ENCODE data around the gene PPP1R26. TPM values are rescaled to one million over a fixed set of nuclear protein-coding genes. Genes with fewer than 3 reads are reported as not detected.
"Not testable (repeated sequence)": the region's sequence is repeated elsewhere in the genome, so short reads cannot be mapped to it uniquely, and the experiment has no call there.

Gene PPP1R26
- polyA plus RNA-seq, 3 donors = 0.56 to 4.7 (median 0.60) TPM

DNA sequence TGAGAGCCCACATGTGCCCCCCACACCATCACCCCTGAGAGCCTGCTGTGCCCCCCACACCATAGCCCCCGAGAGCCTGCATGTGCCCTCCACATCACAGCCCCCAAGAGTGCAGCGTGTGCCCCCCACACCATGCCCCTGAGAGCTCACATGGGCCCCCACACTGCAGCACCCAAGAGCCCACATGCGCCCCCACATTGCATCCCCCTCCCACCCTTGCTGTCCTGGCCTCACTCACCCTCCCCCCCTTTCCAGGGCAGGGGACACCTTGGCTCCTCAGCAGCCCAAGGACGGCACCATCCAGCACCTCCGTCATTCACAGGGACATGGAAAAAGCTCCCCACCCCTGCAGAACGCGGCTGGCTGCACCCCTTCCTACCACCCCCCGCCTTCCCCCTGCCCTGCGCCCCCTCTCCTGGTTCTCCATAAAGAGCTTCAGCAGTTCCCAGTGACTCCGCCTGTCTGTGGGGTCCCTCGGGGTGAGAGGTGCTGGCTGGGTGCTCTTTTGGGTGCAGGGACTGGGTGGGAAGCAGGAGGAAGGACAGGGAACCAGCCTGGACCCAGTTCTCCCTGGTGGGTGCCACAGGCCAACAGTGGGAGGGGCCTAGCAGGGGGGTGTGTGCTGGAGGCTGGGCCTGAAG, 46.6 kb downstream of the PPP1R26 start:
- Mint-ChIP-seq H3K36me3 (no peaks in the 10 kb centered on the region), H3K9me3 (peaks cover 0 to 6% (median 2%) of the 10 kb centered on the region in 7 donors), H3K4me3 (no peak overlapping the region), H3K4me1 (no peaks in the 10 kb centered on the region), H3K27ac (no peak overlapping the region), H3K27me3 (ENCODE audit: low read depth in 3 of 3) (peaks cover 5 to 9% (median 6%) of the 10 kb centered on the region in 3 donors)
- Histone ChIP-seq H2AFZ (ENCODE audit: insufficient read depth, low read depth, low read length, poor library complexity, severe bottlenecking) (no peak overlapping the region), H3K36me3 (replicated peaks in 1 of 2; ENCODE audit: control insufficient read depth in 1 of 2, insufficient read depth in 2 of 2, low read length in 2 of 2) (no peaks in the 10 kb centered on the region), H3K27me3 (ENCODE audit: control insufficient read depth in 2 of 2, insufficient read depth in 2 of 2, low read length in 2 of 2) (no peaks in the 10 kb centered on the region), H3K4me2 (replicated peaks; ENCODE audit: extremely low read depth, low read length, poor library complexity, severe bottlenecking) (no peak overlapping the region), H3K9ac (ENCODE audit: insufficient read depth, low read length, poor library complexity, severe bottlenecking) (no peak overlapping the region), H4K20me1 (ENCODE audit: insufficient read depth, low read length) (no peaks in the 10 kb centered on the region), H3K79me2 (ENCODE audit: insufficient read depth, low read length) (no peaks in the 10 kb centered on the region), H3K27ac (ENCODE audit: low read depth in 1 of 2, low read length in 2 of 2) (no peak overlapping the region), H3K4me3 (replicated peaks in 1 of 3; ENCODE audit: low read depth in 2 of 3, low read length in 3 of 3) (no peak overlapping the region), H3K9me3 (replicated peaks in 1 of 2; ENCODE audit: control insufficient read depth in 1 of 2, insufficient read depth in 1 of 2, low read length in 2 of 2) (no peaks in the 10 kb centered on the region), H3K4me1 (ENCODE audit: control insufficient read depth in 1 of 2, insufficient read depth in 2 of 2, low read length in 2 of 2) (no peaks in the 10 kb centered on the region)
- TF ChIP-seq, protein P1, sequence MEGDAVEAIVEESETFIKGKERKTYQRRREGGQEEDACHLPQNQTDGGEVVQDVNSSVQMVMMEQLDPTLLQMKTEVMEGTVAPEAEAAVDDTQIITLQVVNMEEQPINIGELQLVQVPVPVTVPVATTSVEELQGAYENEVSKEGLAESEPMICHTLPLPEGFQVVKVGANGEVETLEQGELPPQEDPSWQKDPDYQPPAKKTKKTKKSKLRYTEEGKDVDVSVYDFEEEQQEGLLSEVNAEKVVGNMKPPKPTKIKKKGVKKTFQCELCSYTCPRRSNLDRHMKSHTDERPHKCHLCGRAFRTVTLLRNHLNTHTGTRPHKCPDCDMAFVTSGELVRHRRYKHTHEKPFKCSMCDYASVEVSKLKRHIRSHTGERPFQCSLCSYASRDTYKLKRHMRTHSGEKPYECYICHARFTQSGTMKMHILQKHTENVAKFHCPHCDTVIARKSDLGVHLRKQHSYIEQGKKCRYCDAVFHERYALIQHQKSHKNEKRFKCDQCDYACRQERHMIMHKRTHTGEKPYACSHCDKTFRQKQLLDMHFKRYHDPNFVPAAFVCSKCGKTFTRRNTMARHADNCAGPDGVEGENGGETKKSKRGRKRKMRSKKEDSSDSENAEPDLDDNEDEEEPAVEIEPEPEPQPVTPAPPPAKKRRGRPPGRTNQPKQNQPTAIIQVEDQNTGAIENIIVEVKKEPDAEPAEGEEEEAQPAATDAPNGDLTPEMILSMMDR (IDR thresholded peaks at IDR 0.05) = no peak
- 82% methylated on average over 3 of the region's 11 CpGs for WGBS (ENCODE audit: insufficient coverage)
- DNase-seq = no peak
- intact Hi-C loops (cut with micrococcal nuclease) = no loop called here

DNA sequence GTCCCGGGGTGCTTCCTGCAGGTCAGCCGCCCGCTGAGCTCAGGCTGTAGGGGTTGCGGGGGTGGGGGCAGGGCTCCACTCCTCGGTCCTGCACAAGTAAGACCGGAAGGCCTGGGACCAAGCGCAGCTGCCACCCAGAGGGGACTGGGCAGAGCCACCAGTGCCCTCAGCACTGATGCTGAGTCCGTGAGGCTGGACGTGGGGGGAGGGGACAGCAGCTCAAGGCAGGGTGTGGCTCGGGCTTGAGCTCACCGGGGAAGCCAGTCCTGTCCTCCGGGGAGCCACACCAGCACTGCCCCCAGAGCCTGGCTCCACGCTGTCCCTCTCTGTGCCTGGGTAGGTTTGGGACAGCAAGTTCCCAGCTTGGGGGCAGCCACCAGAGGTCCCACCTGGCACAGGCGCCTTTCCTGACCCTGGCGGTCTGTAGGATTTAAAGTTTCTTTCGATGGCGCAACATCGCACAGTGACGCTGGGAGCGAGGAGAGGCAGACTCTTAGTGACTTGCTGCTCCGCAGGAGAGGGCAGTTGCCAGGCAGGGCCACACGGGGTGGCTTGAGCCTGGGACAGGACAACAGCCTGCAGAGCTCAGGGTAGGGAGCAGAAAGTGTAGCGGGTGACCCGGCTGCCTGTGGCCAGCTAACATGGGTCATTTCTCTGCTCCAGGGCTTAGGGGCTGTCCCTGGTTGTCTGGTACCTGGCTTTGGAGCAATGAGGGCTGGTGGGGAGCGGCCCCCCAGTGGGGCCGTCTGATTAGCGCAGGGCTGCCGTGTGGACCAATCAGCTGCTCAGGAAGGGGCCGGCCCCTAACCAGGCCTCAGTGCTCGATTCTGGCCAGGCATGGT, 47.4 kb downstream of the PPP1R26 start:
- no peaks in the 10 kb centered on the region for H3K27me3 ChIP-seq (ENCODE audit: control insufficient read depth in 2 of 2, insufficient read depth in 2 of 2, low read length in 2 of 2)
- H3K36me3 Mint-ChIP-seq = no peaks in the 10 kb centered on the region

DNA sequence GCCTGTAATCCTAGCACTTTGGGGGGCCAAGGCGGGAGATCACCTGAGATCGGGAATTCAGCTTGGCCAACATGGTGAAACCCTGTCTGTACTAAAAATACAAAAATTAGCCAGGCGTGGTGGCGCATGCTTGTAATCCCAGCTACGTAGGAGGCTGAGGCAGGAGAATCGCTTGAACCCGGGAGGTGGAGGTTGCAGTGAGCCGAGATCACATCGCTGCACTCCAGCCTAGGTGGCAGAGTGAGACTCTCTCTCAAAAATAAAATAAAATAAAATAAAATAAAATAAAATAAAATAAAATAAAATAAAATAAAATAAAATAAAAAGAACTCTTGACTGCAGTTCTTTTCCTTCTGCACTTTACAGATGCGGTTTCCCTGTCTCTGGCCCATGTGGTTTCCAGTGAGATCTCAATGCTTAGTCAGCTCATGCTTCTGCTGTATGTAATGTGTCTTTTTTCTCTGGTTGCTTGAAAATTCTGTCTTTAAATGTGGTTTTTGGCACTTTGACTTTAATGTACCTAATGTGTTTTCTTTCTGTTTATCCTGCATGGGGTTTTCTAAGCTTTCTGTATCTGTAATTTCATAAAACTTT, 49.4 kb downstream of the PPP1R26 start:
- H3K4me1 ChIP-seq (ENCODE audit: control insufficient read depth in 1 of 2, insufficient read depth in 2 of 2, low read length in 2 of 2); H3K9me3 ChIP-seq (replicated peaks in 1 of 2; ENCODE audit: control insufficient read depth in 1 of 2, insufficient read depth in 1 of 2, low read length in 2 of 2); H3K4me2 ChIP-seq (replicated peaks; ENCODE audit: extremely low read depth, low read length, poor library complexity, severe bottlenecking); H3K36me3 ChIP-seq (replicated peaks in 1 of 2; ENCODE audit: control insufficient read depth in 1 of 2, insufficient read depth in 2 of 2, low read length in 2 of 2); H3K9me3 Mint-ChIP-seq; H2AFZ ChIP-seq (ENCODE audit: insufficient read depth, low read depth, low read length, poor library complexity, severe bottlenecking); H3K9ac ChIP-seq (ENCODE audit: insufficient read depth, low read length, poor library complexity, severe bottlenecking); H3K4me3 ChIP-seq (replicated peaks in 1 of 3; ENCODE audit: low read depth in 2 of 3, low read length in 3 of 3); H3K27me3 ChIP-seq (ENCODE audit: control insufficient read depth in 2 of 2, insufficient read depth in 2 of 2, low read length in 2 of 2); H3K4me3 Mint-ChIP-seq; H4K20me1 ChIP-seq (ENCODE audit: insufficient read depth, low read length); H3K36me3 Mint-ChIP-seq; H3K27ac ChIP-seq (ENCODE audit: low read depth in 1 of 2, low read length in 2 of 2); intact Hi-C loops (cut with micrococcal nuclease); H3K4me1 Mint-ChIP-seq; H3K79me2 ChIP-seq (ENCODE audit: insufficient read depth, low read length); H3K27ac Mint-ChIP-seq; DNase-seq: not testable (repeated sequence)
- 97% methylated on average over 5 of the region's 10 CpGs for WGBS (ENCODE audit: insufficient coverage)
- H3K27me3 Mint-ChIP-seq (ENCODE audit: low read depth in 3 of 3) = peaks cover 5 to 11% (median 9%) of the 10 kb centered on the region in 3 donors

More for the DNA sequence above, 47.4 kb downstream of the PPP1R26 start:
- H3K4me2 ChIP-seq (replicated peaks; ENCODE audit: extremely low read depth, low read length, poor library complexity, severe bottlenecking) = no peak overlapping the region
- H3K36me3 ChIP-seq (replicated peaks in 1 of 2; ENCODE audit: control insufficient read depth in 1 of 2, insufficient read depth in 2 of 2, low read length in 2 of 2) = no peaks in the 10 kb centered on the region
- H3K9me3 ChIP-seq (replicated peaks in 1 of 2; ENCODE audit: control insufficient read depth in 1 of 2, insufficient read depth in 1 of 2, low read length in 2 of 2) = no peaks in the 10 kb centered on the region
- no peak overlapping the region for H3K27ac ChIP-seq (ENCODE audit: low read depth in 1 of 2, low read length in 2 of 2)
- no peak overlapping the region for H3K4me3 ChIP-seq (replicated peaks in 1 of 3; ENCODE audit: low read depth in 2 of 3, low read length in 3 of 3)
- no peaks in the 10 kb centered on the region for H3K4me1 Mint-ChIP-seq
- H3K9ac ChIP-seq (ENCODE audit: insufficient read depth, low read length, poor library complexity, severe bottlenecking) = no peak overlapping the region
- H3K4me3 Mint-ChIP-seq = no peak overlapping the region
- WGBS (ENCODE audit: insufficient coverage) = 72% methylated on average over 26 of the region's 30 CpGs
- H3K27me3 Mint-ChIP-seq (ENCODE audit: low read depth in 3 of 3) = peaks cover 5 to 8% (median 6%) of the 10 kb centered on the region in 3 donors
- H3K4me1 ChIP-seq (ENCODE audit: control insufficient read depth in 1 of 2, insufficient read depth in 2 of 2, low read length in 2 of 2) = no peaks in the 10 kb centered on the region
- no peaks in the 10 kb centered on the region for H4K20me1 ChIP-seq (ENCODE audit: insufficient read depth, low read length)
- no peak overlapping the region for H2AFZ ChIP-seq (ENCODE audit: insufficient read depth, low read depth, low read length, poor library complexity, severe bottlenecking)
- TF ChIP-seq, protein P1 (IDR thresholded peaks at IDR 0.05) = no peak
- no peak overlapping the region for H3K27ac Mint-ChIP-seq
- no peak for DNase-seq
- H3K79me2 ChIP-seq (ENCODE audit: insufficient read depth, low read length) = no peaks in the 10 kb centered on the region
- peaks cover 0 to 8% (median 2%) of the 10 kb centered on the region in 7 donors for H3K9me3 Mint-ChIP-seq
- intact Hi-C loops (cut with micrococcal nuclease) = no loop called here

All from CD14-positive monocyte (primary cell).